HK-2 (cell line): ENCODE data around the gene EGR4.

Source experiments
- DNase-seq: peaks from one replicate; pipeline ENCODE4 v3.0.0-alpha.2; 2018; ENCODE audit not compliant: unreplicated experiment

Gene EGR4

DNA sequence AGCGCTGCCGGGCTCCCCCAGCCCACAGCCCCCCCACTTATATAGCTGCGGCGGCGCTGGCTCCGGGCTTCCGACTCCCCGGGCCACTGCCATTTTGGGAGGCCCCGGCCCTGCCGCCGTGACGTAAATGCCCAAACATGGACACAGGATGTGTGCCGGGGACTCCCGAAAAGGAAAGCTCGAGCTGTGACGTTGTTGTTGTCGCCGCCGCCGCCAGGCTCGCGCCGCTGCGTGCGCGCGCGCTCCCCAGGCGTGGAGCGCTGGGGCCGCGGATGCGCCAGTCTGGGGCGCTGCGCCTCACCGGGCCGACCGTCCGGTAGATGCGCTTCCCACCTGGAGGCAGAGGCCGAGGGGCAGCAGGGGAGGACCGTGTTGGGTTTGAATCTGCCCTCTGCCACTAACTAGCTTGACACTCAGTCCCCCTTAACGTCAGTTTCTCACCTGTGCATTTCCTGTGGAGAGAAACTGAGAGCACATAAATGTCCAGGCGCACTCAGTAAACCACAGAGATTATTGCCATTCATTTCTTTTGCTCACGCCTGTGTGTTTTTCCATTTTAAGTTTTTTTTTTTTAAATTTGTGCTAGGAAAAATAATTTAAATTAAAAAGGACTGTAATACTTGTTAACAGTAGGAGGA, at the start of gene EGR4:
EGR4 (minus strand) TSS at position 15 of the 638 bp plus-strand sequence. CDS start 231 bp downstream, outside the sequence.
- peak; percentile 42 for DNase-seq

DNA sequence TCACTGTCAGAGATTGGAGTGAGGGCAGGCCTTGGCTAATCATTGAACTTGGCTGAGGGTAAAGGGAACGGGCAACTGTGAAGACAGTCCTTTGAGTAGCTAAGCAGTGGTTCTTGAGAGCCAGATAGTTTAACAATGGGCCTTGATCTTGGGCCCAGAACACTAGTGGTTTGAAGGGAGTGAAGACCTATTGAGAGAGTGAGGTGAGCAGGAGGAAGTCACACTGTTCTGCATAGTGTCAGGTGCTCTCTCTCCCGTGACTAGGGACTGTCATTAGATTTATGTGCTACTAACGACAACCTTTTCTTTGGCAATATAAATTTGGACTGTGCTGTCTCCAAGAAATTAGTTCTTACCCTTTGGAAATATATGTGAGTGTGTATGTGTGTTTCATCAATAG, 47.7 kb upstream of the EGR4 start:
- DNase-seq = no peak

DNA sequence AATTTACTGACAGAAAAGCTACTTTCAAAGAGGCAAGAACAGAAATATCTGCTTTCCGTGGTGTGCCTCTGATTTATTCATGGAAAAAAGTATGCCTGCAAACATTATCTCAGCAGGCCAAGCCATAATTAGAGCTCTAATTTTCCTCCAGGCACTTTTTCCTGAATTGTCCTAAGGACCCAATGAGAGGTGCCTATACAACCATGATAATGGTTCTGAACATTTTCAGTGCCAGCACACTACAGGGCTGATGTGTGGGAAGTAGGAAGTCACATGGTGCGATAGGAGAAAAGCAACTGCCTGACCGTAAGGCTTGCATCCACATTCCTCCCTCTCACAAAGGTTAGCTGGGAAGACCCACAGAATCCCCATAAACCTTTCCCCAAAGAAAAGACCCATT, 45.9 kb upstream of the EGR4 start:
- DNase-seq = no peak

DNA sequence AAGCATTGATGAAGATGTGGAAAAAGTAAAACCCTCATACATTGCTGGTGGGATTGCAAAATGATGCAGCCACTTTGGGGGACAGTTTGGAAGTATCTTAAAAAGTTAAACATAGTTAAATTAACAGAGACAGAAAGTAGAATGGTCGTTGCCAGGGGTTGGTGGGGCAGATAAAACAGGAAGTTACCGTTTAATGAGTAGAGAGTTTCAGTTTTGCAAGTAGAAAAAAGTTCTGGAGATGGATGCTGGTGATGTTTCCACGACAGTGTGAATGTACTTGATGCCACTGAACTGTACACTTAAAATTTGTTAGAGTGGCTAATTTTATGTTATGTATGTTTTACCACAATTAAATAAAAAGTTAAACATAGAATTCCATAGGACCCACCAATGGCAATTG, 44.5 kb upstream of the EGR4 start:
- no peak for DNase-seq

DNA sequence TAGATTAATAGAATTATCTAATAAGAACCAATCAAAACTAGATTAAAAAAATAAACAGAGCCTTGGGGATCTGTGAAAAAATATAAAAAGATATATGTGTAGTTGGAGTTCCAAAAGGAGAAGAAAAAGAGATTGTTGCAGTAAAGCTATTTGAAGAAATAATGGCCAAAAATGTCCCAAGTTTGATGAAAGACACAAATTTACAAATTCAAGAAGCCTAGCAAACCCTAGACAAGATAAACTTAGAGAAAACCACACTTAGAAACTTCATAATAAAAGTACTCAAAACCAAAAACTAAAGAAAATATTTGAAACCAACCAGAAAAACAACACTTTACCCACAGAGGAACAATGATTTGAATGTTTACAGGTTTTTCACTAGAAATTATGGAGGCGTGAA, 41.3 kb upstream of the EGR4 start:
- no peak for DNase-seq

DNA sequence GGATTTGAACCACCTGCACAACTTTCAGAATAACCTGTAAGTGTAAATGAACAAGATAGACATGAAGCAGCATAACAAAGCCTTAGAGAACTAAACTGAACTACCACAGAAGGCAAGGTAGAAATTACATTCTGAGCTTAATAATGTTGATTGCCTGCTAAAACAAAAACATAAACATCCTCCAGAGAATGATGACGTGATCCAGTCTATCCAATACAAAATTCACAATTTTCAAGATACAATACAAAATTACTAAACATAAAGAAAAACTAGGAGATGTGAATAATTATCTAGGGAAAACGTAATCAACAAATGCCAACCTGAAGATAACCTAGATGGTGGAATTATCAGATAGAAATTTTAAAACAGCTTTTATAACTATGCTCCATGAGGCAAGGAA, 40.7 kb upstream of the EGR4 start:
- no peak for DNase-seq

GRCh38 chr2:73333564-73333963, 40.2 kb upstream of the EGR4 start:
- no peak for DNase-seq

DNA sequence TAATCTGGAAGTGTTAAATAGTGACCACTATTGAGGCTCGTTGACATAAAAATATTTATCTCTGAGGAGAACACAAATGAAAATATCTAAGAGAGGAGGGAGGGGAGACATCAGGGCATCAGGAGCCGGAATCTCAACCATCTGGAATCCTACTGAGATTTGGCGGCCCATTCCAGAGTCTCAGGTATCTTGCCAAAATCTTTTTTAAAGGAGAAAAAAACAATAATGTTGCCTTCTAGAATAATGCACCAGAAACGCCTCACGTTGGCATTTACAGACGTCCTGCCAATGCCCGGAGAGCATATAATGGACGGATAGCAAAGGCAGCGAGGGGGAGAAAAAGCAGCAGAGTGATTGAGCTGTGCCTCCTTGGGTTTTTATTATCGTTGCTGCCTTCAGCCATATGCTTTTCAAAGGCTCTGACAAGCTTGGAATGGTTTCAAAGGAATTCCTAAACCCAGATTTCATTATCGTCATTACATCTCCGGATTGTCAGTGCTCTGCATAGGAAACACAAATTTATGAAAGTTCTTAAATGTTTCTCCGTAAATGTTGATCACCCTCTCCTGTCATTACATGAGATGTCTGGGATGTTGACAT, 30.9 kb upstream of the EGR4 start:
- DNase-seq = no peak

- DNase-seq = no peak
Measured at GRCh38 chr2:73323551-73323950, 30.2 kb upstream of the EGR4 start.

DNA sequence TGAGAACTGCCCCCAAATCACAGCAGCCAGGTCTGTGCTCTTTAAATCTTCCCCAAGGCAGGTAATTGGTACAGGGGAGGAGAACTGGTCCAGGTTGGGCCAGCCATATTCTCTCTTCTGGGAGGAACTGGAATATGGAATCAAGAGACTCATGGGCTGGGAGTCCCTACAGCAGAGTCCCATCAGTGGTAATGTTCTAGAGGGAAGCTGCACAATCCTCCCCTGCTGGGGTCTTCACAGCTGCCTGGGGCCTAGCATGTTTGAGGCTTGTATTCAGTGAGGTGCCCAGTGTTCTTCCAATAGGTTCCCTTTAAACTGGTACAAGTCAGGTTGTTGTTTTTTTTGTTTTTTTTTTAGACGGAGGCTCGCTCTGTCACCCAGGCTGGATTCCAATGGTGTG, 21.1 kb upstream of the EGR4 start:
- DNase-seq = no peak

GRCh38 chr2:73307720-73308119, 14.4 kb upstream of the EGR4 start:
- no peak for DNase-seq

DNA sequence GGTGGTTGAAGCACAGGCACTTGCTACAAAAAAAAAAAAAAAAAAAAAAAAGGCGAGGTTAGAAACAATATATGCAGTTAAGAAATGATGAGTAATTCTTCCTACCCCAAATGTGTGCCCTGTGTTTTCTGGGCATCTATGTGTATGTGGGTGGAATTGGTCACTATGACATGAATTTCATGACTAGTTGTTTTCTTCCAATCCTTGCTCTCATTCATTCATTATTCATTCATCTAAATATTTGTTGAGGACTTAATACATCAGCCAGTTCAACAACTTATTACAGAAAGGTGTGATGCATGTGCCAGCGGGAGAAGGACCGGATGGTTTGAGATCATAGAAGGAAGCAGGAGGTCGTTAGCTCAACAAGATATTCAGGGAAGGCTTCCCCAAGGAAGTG, 8.3 kb upstream of the EGR4 start:
- DNase-seq = no peak

DNA sequence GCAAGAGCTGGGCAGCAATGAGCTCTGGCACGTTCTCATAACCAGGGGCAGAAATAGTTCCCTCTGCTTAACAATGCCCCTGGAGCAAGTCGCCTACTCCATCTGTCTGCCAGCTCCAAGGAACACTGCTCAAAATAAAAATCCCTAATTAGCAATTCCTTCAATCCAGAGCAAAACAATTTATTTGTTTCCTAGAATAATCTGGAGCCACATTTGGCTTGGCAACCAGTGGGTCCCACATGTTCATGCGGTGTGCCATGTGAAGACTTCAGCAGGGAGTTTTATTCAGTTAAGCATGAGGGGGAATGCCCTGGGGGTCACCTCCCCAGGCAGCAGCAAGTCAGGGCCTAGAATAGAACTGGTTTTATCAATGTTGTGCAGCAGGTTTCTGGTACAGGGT, 7.6 kb upstream of the EGR4 start:
- no peak for DNase-seq

DNA sequence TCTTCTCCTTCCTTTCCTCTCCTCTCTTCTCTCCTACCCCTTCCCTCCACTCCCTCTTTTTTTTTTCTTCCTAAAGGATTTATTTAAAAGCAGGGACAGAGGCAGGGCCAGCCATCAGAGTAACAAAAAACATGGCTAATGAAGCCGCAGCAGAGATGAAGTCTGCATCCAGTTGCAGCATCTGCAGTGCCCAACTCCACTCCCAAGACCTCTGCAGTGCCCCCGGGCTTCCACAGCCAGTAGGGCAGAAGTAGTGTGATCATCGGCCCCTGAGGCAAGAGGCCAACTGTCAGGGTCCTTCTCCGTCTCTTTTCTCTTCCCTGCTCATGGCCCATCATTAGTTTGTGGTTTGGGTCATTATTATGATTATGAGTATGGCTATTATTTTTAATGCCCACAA, 4.2 kb upstream of the EGR4 start:
- no peak for DNase-seq

DNA sequence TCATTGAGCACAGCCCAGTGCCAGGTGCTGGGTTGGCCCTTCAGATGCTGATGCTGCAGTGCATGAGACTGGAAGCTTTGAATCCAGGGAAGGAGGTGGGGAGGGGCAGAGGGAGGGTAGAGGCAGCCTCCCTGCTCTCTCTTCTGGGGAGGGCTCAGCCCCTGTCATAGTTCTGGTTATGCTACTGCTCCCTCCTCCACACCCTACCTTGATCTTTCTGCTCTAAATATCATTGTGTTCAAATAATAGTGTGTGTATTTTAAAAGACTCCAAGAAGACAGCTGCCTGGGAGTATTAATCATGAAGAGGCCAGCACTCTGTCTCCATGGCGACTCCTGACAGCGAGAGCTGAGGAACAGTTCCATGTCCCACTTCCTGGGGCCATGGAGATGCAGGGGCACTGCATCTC, 3.8 kb upstream of the EGR4 start:
- no peak for DNase-seq

DNA sequence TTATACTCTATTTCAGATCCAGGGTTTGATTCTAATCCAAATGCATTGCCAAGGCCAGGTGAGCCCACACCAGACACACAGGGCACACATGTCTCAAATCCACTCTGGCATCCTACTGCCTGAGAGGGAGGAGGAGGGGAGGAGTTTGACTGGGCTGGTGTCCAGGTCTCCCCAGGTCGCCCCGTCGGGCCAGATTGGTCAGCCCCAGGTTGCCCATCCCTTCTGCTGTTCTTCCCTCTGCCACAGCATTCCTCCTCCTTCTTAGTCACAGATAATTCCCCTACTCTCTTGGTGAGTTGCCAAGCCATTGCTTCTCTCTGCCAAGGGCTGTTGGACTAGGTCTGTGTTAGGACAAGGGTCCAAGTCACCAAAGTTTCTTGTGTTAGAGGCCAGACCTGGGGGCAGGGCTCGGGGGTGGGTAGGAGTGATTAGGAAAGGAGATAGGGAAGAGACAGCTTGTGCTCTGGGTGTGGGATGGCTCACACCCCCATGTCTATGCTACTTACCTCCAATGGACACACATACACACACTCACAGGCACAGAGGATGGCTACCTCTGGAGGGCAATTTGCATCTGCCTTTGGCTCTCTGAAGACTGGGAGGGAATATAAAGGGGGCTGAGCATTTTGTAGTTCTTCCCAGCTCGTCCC, 2.5 kb upstream of the EGR4 start:
- no peak for DNase-seq

DNA sequence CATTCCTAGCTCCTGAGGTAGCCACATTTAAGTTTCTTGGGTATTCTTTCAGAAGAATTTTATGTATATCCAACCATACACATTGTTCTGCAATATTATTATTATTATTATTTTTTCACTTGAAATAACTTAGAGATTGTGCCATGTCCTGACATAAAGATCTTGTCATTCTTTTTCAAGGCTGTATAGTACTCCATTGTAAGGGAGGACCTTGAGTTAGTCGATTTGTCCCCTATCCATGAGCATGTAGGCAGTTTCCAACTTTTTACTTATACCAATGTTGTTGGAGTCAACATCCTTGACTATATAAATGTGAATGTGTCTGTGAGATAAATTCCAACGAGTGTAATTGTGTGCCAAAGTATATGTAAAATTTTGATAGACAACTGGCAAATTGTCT, 891 bp upstream of the EGR4 start:
- no peak for DNase-seq

DNA sequence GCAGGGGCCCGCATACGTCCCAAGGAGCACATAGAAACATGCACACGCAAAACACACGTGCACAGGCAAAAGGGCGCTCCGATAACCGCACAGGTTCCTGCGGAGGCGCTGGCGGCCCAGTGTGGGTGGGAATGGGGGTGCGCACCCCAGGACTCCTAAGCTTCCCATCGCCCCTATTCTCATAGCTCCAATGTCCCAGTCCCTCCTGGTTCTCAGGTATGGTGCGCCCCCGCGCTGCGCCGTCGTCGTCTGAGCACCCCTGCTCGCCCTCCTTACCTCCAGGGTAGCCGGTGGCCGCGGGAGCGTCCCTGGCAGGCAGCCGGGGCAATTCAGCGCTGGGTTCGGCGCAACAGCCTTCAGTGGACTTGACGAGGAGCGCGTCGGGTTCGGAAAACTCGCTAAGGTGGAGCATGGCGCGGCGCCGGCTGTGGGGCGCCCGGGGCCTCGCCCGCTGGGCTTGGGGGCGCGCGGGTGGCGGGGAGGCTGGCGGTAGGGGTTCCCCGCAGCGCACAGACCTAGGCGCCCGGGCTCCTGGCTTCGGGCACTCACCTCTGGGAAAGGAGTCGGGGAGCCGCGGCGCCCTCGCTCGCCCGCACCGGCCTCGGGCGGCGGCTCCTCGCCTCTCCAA, 328 bp downstream of the EGR4 start:
- DNase-seq = no peak

DNA sequence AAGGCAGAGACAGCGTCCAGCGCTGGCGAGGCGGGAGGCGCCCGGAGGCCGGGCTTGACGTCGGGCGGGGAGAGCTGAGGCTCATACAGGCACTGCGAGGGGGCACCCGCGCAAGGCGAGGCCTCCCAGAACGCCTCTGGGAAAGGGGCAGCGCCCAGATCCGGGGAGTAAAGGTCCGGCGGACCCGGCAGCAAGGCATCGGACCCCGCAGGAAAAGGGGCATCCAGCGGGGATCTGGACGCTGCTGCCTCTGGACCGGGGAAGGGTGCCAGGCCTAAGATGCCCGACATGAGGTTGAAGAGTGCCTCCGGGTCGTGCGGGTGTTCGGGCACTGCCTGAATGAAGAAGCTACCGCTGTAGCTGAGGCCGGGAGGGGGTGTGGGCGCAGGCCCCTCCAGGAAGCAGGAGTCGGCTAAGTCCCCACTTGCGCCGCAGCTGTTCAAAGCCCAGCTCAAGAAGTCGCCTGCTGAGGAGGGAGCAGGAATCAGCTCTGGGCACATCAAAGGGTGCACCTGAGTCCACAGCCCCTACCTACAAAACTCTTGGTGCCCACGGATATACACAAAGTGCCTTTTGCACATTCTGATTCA, 937 bp downstream of the EGR4 start:
- no peak for DNase-seq

GRCh38 chr2:73291461-73292315, 1.7 kb downstream of the EGR4 start:
- DNase-seq = no peak

DNA sequence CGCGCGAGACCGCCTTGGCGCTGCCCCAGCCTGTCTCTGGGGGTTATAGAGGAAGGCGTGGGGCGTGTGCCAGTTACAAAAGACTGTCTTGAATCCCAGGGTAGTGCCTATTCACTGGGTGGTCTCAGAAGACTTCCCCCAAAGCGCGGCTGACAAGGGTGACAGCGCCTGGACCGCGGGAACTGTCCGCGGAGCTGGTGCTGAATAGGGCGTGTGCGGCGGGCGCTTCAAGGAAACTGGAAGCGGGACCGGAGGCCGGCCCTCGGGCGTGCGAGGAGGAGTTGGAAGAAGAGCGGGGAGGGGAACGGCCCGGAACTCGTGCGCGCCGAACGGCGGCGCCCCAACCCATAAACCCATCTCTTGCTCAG, 2.3 kb downstream of the EGR4 start:
- peak; percentile 66 for DNase-seq
